K562 (cell line): ENCODE results near the gene ADPRH. TPM values are rescaled to one million over a fixed set of nuclear protein-coding genes. Genes with fewer than 3 reads are reported as not detected.
A peak's percentile ranks its signal among the peaks of the same experiment; 100 is the strongest.

Experiments used
- CHD1 ChIP-seq: fragments of 200-600 bp; sonication (generic); IDR thresholded peaks from one replicate; pipeline ENCODE4 v1.6.1; 2012; ENCODE audit warnings: mild to moderate bottlenecking, moderate library complexity, low read length, inconsistent platforms
- CHD4 ChIP-seq: fragments of 200-600 bp; sonication (generic); IDR thresholded peaks from 3 replicates; pipeline ENCODE4 v1.6.1; 2012; ENCODE audit warnings: low read depth, mild to moderate bottlenecking, mixed read lengths, low read length, inconsistent platforms; ENCODE audit not compliant: insufficient read depth, insufficient replicate concordance, poor library complexity, severe bottlenecking
- CHD7 ChIP-seq: fragments of 200-600 bp; sonication (generic); IDR thresholded peaks from one replicate; pipeline ENCODE4 v1.6.1; 2012; ENCODE audit warnings: mild to moderate bottlenecking, low read depth, low read length, inconsistent platforms
- DMBX1 ChIP-seq: fragments of 250-450 bp; sonication (Bioruptor Pico); IDR thresholded peaks from 2 replicates; pipeline ENCODE4 v1.8.0; 2022; ENCODE audit warnings: inconsistent platforms, mild to moderate bottlenecking, moderate library complexity, borderline replicate concordance
- DNMT1 ChIP-seq: fragments of 450-650 bp; IDR thresholded peaks from 2 replicates; pipeline ENCODE4 v1.6.1; 2016; ENCODE audit warnings: antibody characterized with exemption, mild to moderate bottlenecking
- GABPB2 ChIP-seq: fragments of 250-450 bp; sonication (Bioruptor Pico); conservative IDR thresholded peaks from 2 replicates; pipeline ENCODE4 v1.5.1; 2021; ENCODE audit warnings: mild to moderate bottlenecking
- HLTF ChIP-seq: fragments of 450-650 bp; IDR thresholded peaks from 2 replicates; pipeline ENCODE4 v1.6.1; 2016
- KDM2B ChIP-seq: fragments of 250-450 bp; sonication (Bioruptor Pico); IDR thresholded peaks from 2 replicates; pipeline ENCODE4 v1.8.0; 2021; ENCODE audit warnings: mild to moderate bottlenecking, moderate library complexity
- NFRKB ChIP-seq: fragments of 450-650 bp; IDR thresholded peaks from 2 replicates; pipeline ENCODE4 v1.6.1; 2016; ENCODE audit warnings: low read depth
- SREBF1 ChIP-seq: fragments of 150-350 bp; IDR thresholded peaks from 2 replicates; pipeline ENCODE4 v1.6.1; 2014; ENCODE audit warnings: antibody characterized with exemption, low read depth, low read length, borderline replicate concordance
- TBP ChIP-seq: optimal IDR thresholded peaks from 2 replicates; pipeline ENCODE3; 2011; ENCODE audit warnings: low read depth, low read length, improper control_type of control experiment
- TGIF2 ChIP-seq: sonication (generic); formaldehyde crosslinking; IDR thresholded peaks from 2 replicates; pipeline ENCODE4 v1.8.1; 2022; ENCODE audit warnings: mild to moderate bottlenecking, missing genetic modification reagents, moderate library complexity
- ZBTB12 ChIP-seq: fragments of 250-450 bp; sonication (Bioruptor Pico); IDR thresholded peaks from 2 replicates; pipeline ENCODE4 v1.4.0; 2020
- ZNF12 ChIP-seq: sonication (generic); formaldehyde crosslinking; IDR thresholded peaks from 2 replicates; pipeline ENCODE4 v1.4.0; 2020; ENCODE audit warnings: mild to moderate bottlenecking, missing genetic modification reagents
- ZNF584 ChIP-seq: fragments of 200-800 bp; sonication (Bioruptor generic); IDR thresholded peaks from 2 replicates; pipeline ENCODE4 v1.6.1; 2016; ENCODE audit warnings: low read depth, mild to moderate bottlenecking, missing genetic modification characterization, missing compliant biosample characterization
- ZNF76 ChIP-seq: fragments of 250-450 bp; sonication (Bioruptor Pico); IDR thresholded peaks from 2 replicates; pipeline ENCODE4 v1.4.0; 2020; ENCODE audit warnings: mild to moderate bottlenecking, moderate library complexity, borderline replicate concordance
- ZSCAN29 ChIP-seq: fragments of 450-650 bp; IDR thresholded peaks from 2 replicates; pipeline ENCODE4 v1.6.1; 2017
- polyA plus RNA-seq, 8 experiments: library from polyadenylated mRNA; depleted of rRNA in 4 of 8; stranded (reverse) in 5 of 8; unstranded in 3 of 8; fragments of >200 nt; fragmentation: Nextera tagmentation in 2 of 8; fragmentation: Illumina TruSeq in 1 of 8; extraction: Ambion mirVana in 2 of 8; extraction: Trizol in 1 of 8; gene quantifications; 2 replicates each; pipeline versions ENCODE4 v1.2.1 to v1.2.3, GENCODE V29; 2011 to 2014; ENCODE audit warnings: inconsistent platforms in 1 of 8, missing spikeins in 1 of 8
- total RNA-seq, 7 experiments: library from RNA; depleted of rRNA in 6 of 7; stranded (reverse); fragments of >200 nt in 6 of 7; fragmentation: Illumina TruSeq in 2 of 7; extraction: Trizol in 2 of 7; gene quantifications; 2 replicates each; pipeline versions ENCODE4 v1.2.1 to v1.2.3, GENCODE V29; 2011 to 2021; ENCODE audit warnings: low replicate concordance in 1 of 7

Gene ADPRH
- total and polyA plus RNA-seq, 9 of the 15 experiments (the other 6 are each of a cell fraction or from before 2014, with no cell fraction given): 0.01 to 1.4 (median 0.65) TPM

GRCh38 chr3:119636891-119637611 lies 57.8 kb downstream of the ADPRH start (continued):
- TF ChIP-seq CHD7: no peak
- peak; percentile 64; the same call in 1 of the 2 replicates for TF ChIP-seq ZNF584 (CRISPR knock-in tag)
- TF ChIP-seq ZNF76: no peak
- peak; percentile 36; the same call in 1 of the 2 replicates for TF ChIP-seq DMBX1 (CRISPR knock-in tag)
- TF ChIP-seq TBP: no peak
- no peak for TF ChIP-seq SREBF1
- no peak for TF ChIP-seq KDM2B (CRISPR knock-in tag)
- no peak for TF ChIP-seq DNMT1
- no peak for TF ChIP-seq CHD1
- no peak for TF ChIP-seq TGIF2
- TF ChIP-seq NFRKB: no peak
- TF ChIP-seq HLTF: no peak
- no peak for TF ChIP-seq ZSCAN29
- no peak for TF ChIP-seq ZBTB12 (CRISPR knock-in tag)
- TF ChIP-seq ZNF12: no peak
- TF ChIP-seq CHD4: no peak
- TF ChIP-seq GABPB2 (CRISPR knock-in tag): no peak
